ENCODE results near the gene LILRB2.
"Not testable (repeated sequence)": the region's sequence is repeated elsewhere in the genome, so short reads cannot be mapped to it uniquely, and the experiment has no call there.

Gene LILRB2

DNA sequence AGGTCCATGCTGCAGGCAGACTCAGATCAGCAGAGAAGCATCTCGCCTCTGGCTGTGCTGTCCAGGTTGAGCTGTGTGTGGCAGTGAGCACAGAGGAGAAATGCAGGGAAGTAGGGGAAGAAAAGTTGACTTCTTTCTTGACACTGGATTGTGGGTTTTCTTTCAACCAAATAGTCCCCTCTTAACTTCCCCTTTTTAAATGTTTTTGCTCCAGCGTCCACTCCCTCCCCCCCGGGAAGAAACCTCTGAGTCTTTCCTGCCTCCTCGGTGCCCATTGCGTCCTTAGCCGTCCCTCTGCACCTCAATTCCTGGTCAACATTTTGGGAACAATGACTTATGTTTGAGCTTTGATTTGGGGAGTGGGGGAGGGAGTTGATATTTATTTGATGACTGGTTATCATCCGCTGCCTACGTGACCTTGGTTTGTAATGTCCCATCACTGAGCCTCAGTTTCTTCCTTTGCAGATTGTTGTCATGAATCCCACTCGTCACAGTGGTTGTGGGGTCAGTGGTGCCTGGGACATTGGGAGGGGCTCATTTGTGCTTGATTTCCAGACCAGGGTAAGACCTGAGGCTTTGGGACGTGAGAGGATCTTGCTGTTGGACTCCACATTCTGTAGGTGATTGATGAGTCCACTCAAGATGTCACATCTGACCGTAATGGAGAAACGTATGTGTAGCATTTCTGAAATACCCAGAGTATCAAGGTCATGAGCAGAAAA is at the start of gene LILRB2:
Gene LILRB2 (minus strand): TSS at position 104 of the 722 bp plus-strand sequence. CDS start 614 bp downstream, outside the sequence.
- no peak for DNase-seq (ENCODE audit: low spot score)
- peak within 1 kb of the TSS; percentile 44 for H3K4me3 ChIP-seq
- TF ChIP-seq, protein P1, sequence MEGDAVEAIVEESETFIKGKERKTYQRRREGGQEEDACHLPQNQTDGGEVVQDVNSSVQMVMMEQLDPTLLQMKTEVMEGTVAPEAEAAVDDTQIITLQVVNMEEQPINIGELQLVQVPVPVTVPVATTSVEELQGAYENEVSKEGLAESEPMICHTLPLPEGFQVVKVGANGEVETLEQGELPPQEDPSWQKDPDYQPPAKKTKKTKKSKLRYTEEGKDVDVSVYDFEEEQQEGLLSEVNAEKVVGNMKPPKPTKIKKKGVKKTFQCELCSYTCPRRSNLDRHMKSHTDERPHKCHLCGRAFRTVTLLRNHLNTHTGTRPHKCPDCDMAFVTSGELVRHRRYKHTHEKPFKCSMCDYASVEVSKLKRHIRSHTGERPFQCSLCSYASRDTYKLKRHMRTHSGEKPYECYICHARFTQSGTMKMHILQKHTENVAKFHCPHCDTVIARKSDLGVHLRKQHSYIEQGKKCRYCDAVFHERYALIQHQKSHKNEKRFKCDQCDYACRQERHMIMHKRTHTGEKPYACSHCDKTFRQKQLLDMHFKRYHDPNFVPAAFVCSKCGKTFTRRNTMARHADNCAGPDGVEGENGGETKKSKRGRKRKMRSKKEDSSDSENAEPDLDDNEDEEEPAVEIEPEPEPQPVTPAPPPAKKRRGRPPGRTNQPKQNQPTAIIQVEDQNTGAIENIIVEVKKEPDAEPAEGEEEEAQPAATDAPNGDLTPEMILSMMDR (IDR thresholded peaks at IDR 0.05) = no peak
- peak within 1 kb of the TSS in 1 of 2 donors; percentile 69 for H3K27ac ChIP-seq

DNA sequence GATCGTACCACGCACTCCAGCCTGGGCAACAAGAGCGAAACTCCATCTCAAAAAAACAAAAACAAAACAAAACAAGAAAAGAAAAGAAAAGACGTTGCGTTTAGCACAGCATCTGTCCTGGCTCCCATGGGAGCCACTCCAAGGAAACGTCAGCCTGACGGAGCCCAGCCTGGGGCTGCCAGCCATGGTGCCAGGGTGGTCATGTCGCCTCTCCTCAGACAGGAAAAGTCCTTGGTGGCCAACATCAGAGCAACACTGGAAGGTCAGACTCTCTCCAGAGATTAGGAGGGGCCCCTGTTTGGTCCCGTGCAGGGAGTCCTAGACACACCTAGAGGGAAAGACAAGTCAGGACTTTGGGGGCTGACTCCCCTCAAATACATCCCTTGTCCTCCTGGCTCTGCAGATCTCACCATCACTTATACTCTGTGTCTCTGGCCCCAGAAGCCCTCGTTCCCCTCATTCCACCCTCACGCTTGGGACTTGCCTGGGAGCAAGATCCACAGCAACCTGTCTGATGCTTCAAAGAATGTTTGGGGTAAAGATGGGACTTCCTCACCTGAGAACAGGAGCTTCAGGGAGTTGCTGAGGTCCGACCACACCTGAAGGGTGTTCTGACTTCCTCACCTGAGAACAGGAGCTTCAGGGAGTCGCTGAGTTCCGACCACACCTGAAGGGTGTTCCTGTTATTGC is 48.7 kb upstream of the LILRB2 start:
- TF ChIP-seq, protein P1 (IDR thresholded peaks at IDR 0.05) = no peak
- H3K4me3 ChIP-seq = no peak overlapping the region
- peak; percentile 33 for DNase-seq (ENCODE audit: low spot score)
- H3K27ac ChIP-seq = no peak overlapping the region

DNA sequence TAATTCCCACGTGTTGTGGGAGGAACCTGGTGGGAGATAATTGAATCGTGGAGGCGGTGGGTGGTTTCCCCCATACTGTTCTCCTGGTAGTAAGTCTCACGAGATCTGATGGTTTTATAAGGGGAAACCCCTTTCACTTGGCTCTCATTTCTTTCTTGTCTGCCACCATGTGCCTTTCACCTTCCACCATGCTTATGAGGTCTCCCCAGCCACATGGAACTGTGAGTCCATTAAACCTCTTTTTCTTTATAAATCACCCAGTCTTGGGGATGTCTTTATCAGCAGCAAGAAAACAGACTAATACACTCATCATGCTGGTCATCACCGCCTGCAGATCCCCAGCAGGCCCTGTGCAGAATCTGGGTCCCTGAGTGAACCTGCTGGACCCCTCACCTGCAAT is 47.9 kb upstream of the LILRB2 start:
- H3K4me3 ChIP-seq; DNase-seq (ENCODE audit: low spot score); H3K27ac ChIP-seq: not testable (repeated sequence)

DNA sequence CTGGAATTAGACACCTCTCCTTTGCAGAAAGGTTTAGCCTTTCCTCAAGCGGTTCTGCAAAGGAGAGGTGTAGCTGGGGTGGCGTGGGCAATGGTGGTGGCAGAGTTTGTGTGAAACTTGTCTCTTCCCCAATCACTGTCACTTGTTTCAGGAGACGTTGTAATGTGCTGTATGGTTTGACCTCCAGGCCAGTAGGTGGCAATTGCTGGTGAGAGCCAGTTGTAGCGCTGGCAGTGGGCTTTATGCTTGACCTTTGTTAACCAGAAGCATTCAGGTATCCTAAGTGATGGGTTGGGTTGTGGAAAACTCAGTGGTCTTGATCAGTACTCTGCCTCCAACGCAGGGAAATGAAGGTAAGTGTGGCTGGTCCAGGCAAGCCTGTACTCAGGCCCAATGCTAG is 44.7 kb upstream of the LILRB2 start:
- no peak for DNase-seq (ENCODE audit: low spot score)
- no peak overlapping the region for H3K27ac ChIP-seq
- TF ChIP-seq, protein P1 (IDR thresholded peaks at IDR 0.05) = no peak
- H3K4me3 ChIP-seq = no peak overlapping the region

DNA sequence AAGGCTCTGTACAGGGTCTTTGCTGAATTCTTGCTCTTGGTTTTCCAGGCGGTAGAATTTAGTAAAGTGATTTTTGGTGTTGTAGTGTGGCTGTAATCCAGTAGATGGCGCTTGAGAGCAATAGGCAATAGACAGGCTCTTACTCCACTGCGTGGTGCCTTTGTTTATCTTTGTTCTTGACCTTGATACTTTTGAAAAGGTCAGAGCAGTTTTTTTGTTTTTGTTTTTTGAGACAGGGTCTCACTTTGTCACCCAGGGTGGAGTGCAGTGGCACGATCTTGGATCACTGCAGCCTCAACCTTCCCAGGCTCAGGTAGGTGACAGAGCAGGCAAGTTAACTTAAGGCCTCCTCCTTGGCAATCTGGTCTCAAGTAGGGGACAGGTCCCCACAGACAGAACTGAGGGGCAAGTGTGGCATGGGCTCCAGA is 44.3 kb upstream of the LILRB2 start:
- H3K27ac ChIP-seq = no peak overlapping the region
- TF ChIP-seq, protein P1 (IDR thresholded peaks at IDR 0.05) = peak; percentile 50
- H3K4me3 ChIP-seq = no peak overlapping the region
- no peak for DNase-seq (ENCODE audit: low spot score)

DNA sequence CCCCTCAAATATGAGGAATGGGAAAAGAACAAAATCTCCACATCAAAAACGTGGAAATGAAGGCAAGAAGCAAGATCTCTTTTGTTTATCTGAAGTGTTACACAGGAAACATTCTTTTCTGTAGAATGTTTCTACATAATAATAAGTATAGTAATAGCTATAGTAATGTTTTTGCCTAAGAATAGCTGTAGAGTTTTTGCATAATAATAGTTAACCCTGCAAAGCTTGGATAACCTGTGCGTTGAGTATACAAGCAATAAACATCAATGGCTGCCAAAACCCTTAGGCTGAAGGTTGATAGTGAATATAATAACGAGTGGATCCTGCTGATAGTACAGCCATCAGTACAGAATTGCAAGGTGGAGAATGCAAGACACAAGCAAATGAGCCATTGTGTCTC is 43.2 kb upstream of the LILRB2 start:
- DNase-seq (ENCODE audit: low spot score) = no peak
- TF ChIP-seq, protein P1 (IDR thresholded peaks at IDR 0.05) = no peak
- no peak overlapping the region for H3K27ac ChIP-seq
- H3K4me3 ChIP-seq = no peak overlapping the region

DNA sequence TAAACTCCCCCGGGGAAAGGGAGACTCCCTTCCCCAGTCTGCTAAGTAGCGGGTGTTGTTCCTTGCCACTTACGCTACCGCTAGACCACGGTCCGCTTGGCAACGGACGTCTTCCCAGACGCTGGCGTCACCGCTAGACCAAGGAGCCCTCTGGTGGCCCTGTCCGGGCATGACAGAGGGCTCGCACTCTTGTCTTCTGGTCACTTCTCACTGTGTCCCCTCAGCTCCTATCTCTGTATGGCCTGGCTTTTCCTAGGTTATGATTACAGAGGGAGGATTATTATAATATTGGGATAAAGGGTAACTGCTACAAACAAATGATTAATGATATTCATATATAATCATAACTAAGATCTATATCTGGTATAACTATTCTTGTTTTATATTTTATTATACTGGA is 42.0 kb upstream of the LILRB2 start:
- H3K27ac ChIP-seq; DNase-seq (ENCODE audit: low spot score); H3K4me3 ChIP-seq: not testable (repeated sequence)

DNA sequence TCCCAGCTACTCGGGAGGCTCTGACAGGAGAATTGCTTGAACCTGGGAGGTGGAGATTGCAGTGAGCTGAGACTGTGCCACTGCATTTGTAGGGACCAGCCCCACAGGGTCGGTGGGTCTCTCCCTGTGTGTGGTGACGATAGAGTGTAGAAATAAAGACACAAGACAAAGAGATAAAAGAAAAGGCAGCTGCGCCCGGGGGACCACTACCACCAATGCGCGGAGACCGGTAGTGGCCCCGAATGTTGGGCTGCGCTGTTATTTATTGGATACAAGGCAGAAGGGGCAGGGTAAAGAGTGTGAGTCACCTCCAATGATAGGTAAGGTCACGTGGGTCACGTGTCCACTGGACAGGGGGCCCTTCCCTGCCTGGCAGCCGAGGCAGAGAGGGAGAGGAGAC is 41.4 kb upstream of the LILRB2 start:
- H3K27ac ChIP-seq; DNase-seq (ENCODE audit: low spot score); H3K4me3 ChIP-seq: not testable (repeated sequence)

Measured in coronary artery (tissue), 2 donors.